ENCODE measurements around the gene GPBAR1. TPM values are rescaled to one million over a fixed set of nuclear protein-coding genes. Genes with fewer than 3 reads are reported as not detected.

The GPBAR1 gene
- total RNA-seq, 1 experiment from 2014 or later: 0.30 TPM

DNA sequence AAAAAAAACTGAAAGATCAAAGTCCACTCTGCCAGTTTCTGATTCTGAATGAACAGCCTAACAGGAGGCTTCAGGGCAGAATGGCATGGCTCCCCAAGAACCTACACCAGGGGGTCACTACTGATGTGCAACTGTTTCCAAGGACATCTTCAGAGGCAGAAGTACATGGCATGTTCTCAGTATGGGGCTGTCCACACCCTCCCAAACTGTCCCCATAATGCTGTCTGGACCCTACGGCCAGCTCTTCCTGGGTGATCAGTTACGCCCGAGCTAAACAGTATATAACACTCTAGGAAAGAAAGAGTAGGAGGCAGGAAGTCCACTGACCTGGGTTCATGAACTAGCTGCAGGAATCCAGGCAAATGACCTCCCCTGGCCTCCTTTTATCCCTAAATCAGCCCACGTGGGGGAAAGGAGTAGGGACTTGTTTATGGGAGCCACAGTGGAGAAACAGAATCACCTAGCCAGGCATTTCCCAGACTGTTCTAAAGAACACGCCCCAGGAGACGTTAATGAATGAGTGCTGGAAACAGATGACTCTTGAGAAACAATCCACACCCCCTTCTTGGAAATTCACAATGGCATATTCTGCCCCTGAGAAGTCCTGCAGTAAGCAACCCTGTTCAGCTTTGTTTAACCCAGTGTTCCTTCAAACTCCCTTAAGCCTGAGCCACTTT, 29.0 kb downstream of the GPBAR1 start:
- Histone ChIP-seq H3K4me1 (ENCODE audit: insufficient read depth, low read length, poor library complexity, severe bottlenecking) (peaks cover 38% of the 10 kb centered on the region), H3K9me3 (ENCODE audit: low read depth, low read length, poor library complexity, severe bottlenecking) (no peaks in the 10 kb centered on the region), H3K4me3 (ENCODE audit: low read depth, low read length, poor library complexity, severe bottlenecking) (no peak overlapping the region), H3K36me3 (ENCODE audit: insufficient read depth, low read length, poor library complexity, severe bottlenecking) (no peaks in the 10 kb centered on the region), H3K27ac (ENCODE audit: low read depth, low read length, poor library complexity, severe bottlenecking) (peak overlapping the region; percentile 14), H3K27me3 (replicated peaks; ENCODE audit: insufficient read depth, low read depth, low read length, poor library complexity) (no peaks in the 10 kb centered on the region)
- no TSS peak for BruUV-seq (replicated peaks)
- CTCF ChIA-PET: interaction anchor here (0.5 to 1.2 kb wide), 2 partner anchors 17 to 182 kb away, joined by 4 to 8 read pairs; no protein-coding TSS in a partner anchor
- intact Hi-C loops (cut with micrococcal nuclease; ENCODE audit: unreplicated experiment): loop anchor here (5.0 kb wide), 1 partner anchor 358 kb away; no protein-coding TSS in a partner anchor
- TF ChIP-seq EZH2 (IDR thresholded peaks at IDR 0.05; ENCODE audit: borderline replicate concordance, low read depth, low read length, poor library complexity, severe bottlenecking): no peak
- TF ChIP-seq, protein P1, sequence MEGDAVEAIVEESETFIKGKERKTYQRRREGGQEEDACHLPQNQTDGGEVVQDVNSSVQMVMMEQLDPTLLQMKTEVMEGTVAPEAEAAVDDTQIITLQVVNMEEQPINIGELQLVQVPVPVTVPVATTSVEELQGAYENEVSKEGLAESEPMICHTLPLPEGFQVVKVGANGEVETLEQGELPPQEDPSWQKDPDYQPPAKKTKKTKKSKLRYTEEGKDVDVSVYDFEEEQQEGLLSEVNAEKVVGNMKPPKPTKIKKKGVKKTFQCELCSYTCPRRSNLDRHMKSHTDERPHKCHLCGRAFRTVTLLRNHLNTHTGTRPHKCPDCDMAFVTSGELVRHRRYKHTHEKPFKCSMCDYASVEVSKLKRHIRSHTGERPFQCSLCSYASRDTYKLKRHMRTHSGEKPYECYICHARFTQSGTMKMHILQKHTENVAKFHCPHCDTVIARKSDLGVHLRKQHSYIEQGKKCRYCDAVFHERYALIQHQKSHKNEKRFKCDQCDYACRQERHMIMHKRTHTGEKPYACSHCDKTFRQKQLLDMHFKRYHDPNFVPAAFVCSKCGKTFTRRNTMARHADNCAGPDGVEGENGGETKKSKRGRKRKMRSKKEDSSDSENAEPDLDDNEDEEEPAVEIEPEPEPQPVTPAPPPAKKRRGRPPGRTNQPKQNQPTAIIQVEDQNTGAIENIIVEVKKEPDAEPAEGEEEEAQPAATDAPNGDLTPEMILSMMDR (conservative IDR thresholded peaks at IDR 0.05; ENCODE audit: low read depth, low read length): no peak
- DNase-seq (ENCODE audit: low spot score): no peak
- POLR2A ChIA-PET (ENCODE audit: low non-redundant PET): no interaction called here

DNA sequence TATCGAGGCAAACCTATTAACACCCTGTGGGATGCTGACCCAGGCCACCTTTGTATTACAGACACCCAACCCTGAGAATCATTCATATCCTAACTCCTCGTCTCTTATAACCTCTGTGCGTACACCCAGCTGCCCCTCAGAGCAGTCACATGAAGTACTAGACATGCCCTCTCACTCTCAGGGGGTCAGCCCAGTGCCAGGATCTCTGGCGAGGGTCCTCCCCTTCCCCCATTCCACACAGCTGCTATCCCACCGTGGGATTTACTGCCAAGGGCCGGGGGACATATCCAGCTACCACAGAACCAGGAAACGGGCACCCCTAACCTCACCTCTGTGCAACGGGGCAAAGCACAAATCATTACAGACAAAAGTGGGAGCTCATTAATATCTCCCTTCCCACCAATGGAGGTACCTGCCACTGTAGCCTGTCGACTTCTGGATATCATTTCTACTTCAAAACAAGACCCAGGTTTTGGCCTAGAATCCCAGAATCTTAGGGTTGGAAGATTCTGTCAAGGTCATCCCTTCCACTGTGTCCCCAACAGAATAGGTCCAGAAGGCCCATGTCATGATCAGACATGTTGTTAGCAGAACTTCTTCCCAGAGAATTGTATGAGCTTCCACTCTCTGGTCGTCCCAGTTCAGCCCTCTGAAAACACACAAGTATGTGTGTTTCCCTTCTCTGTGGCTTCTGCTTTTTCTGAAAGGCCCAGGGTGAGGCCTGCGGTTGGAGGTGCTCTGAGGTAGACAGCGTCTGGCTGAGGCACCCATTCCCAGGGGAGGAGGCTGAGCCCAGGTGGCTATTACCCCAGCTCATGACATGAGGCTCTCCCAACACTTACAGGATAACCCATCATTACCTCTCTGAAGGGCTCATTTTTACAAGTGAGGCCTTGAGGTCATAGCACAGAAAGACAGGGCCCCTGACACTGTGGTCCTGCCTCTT, 29.8 kb downstream of the GPBAR1 start:
- Histone ChIP-seq H3K4me3 (ENCODE audit: low read depth, low read length, poor library complexity, severe bottlenecking) (no peak overlapping the region), H3K27me3 (replicated peaks; ENCODE audit: insufficient read depth, low read depth, low read length, poor library complexity) (no peaks in the 10 kb centered on the region), H3K4me1 (ENCODE audit: insufficient read depth, low read length, poor library complexity, severe bottlenecking) (peaks cover 41% of the 10 kb centered on the region), H3K36me3 (ENCODE audit: insufficient read depth, low read length, poor library complexity, severe bottlenecking) (no peaks in the 10 kb centered on the region), H3K9me3 (ENCODE audit: low read depth, low read length, poor library complexity, severe bottlenecking) (no peaks in the 10 kb centered on the region), H3K27ac (ENCODE audit: low read depth, low read length, poor library complexity, severe bottlenecking) (peak overlapping the region; percentile 14)
- intact Hi-C loops (cut with micrococcal nuclease; ENCODE audit: unreplicated experiment): loop anchor here (5.0 kb wide), 1 partner anchor 357 kb away; no protein-coding TSS in a partner anchor
- TF ChIP-seq, protein P1 (conservative IDR thresholded peaks at IDR 0.05; ENCODE audit: low read depth, low read length): no peak
- TF ChIP-seq EZH2 (IDR thresholded peaks at IDR 0.05; ENCODE audit: borderline replicate concordance, low read depth, low read length, poor library complexity, severe bottlenecking): no peak
- ChIA-PET POLR2A (ENCODE audit: low non-redundant PET) (no interaction called here), CTCF (interaction anchor here (0.6 to 1.2 kb wide), 4 partner anchors 18 to 1122 kb away, joined by 3 to 8 read pairs (median 4); no protein-coding TSS in a partner anchor)
- BruUV-seq (replicated peaks): TSS peak; percentile 23
- no peak for DNase-seq (ENCODE audit: low spot score)

DNA sequence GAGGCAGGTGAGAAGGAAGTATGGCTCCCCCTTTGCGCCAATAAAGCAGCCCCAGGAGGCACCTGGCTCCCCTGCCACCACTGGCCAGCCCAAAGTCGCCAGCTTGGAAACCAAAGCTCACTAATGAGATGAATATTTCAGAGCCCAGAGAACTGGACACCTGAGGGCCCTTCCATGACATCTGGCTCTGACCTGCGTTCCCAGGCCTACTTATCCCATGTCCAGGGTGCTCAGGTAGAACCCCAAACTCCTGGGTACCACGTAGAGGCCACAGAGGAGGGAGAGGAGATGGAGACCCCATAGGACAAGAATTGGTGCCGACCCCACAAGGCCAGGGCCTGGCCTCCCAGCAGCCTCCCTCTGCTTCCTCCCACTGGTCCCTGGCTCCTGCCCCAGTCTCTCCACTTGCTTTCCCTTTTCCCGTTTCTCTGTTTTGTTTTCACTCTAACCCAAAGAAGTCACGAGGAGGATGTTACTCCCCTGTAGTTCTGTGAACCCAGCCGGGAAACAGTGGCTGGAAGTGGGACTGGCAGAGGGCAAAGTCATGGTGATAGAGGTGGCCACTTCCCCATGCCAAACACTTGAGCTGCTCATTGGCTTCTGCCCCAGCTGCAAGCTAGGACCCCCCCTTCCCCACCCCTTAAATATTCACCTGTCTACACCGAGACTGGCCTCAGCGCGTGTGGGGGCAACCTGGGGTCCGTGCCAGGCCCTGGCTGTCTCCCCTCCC, 30.7 kb downstream of the GPBAR1 start:
- DNase-seq (ENCODE audit: low spot score): no peak
- Histone ChIP-seq H3K36me3 (ENCODE audit: insufficient read depth, low read length, poor library complexity, severe bottlenecking) (no peaks in the 10 kb centered on the region), H3K4me1 (ENCODE audit: insufficient read depth, low read length, poor library complexity, severe bottlenecking) (peaks cover 32% of the 10 kb centered on the region), H3K27me3 (replicated peaks; ENCODE audit: insufficient read depth, low read depth, low read length, poor library complexity) (no peaks in the 10 kb centered on the region), H3K9me3 (ENCODE audit: low read depth, low read length, poor library complexity, severe bottlenecking) (no peaks in the 10 kb centered on the region), H3K27ac (ENCODE audit: low read depth, low read length, poor library complexity, severe bottlenecking) (peak overlapping the region; percentile 84), H3K4me3 (ENCODE audit: low read depth, low read length, poor library complexity, severe bottlenecking) (peak overlapping the region; percentile 82)
- ChIA-PET CTCF (interaction anchor here (0.6 to 1.2 kb wide), 2 partner anchors 19 to 1121 kb away, joined by 4 to 8 read pairs; no protein-coding TSS in a partner anchor), POLR2A (ENCODE audit: low non-redundant PET) (no interaction called here)
- BruUV-seq (replicated peaks): no TSS peak
- TF ChIP-seq, protein P1 (conservative IDR thresholded peaks at IDR 0.05; ENCODE audit: low read depth, low read length): no peak
- TF ChIP-seq EZH2 (IDR thresholded peaks at IDR 0.05; ENCODE audit: borderline replicate concordance, low read depth, low read length, poor library complexity, severe bottlenecking): no peak
- intact Hi-C loops (cut with micrococcal nuclease; ENCODE audit: unreplicated experiment): loop anchor here (2.0 to 5.0 kb wide), 2 partner anchors 103 to 356 kb away; no protein-coding TSS in a partner anchor

Measured in A673 (cell line).